Measurements from ENCODE around the gene ADRM1. TPM values are rescaled to one million over a fixed set of nuclear protein-coding genes. Genes with fewer than 3 reads are reported as not detected.

ADRM1 gene
- total and polyA plus RNA-seq, 12 donors = 67.7 to 192 (median 74.7) TPM

DNA sequence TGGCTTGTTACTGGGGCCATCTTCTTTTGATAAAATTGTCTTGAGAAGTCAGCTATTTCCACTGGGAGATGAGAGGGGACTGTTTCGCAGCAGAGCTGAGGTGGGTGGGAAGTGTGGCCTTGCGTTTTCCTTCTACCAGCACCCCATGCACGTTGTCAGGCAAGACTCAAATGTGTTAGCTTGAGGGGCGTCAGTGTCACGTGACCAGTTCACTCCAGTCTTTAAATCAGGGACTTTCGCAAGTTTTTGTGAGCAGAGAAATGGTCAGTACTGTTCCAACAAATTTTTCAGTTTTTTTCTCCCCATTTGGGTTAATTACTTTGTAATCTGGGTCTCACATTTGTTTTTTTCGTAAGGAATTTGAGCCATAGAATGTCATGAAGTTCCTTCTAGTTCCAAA, 20.7 kb upstream of the ADRM1 start:
- DNase-seq (no peak), ATAC-seq (no peak)
- intact Hi-C loops (cut with DNase I) = loop anchor here in 2 of 10 donors (10.0 kb wide), 2 partner anchors 97 to 257 kb away; partner anchors contain the start of gene MTG2 (in 1 of the 2)
- H3K36me3 ChIP-seq = peaks cover 0 to 88% (median 42%) of the 10 kb centered on the region in 9 donors
- peak overlapping the region in 6 of 10 donors; percentile 19 to 90 (median 63) for H3K27ac ChIP-seq
- no peaks in the 10 kb centered on the region for H3K27me3 ChIP-seq
- peaks cover 14 to 53% (median 32%) of the 10 kb centered on the region in 9 donors for H3K4me1 ChIP-seq
- H3K4me3 ChIP-seq = no peak overlapping the region
- TF ChIP-seq, protein P1, sequence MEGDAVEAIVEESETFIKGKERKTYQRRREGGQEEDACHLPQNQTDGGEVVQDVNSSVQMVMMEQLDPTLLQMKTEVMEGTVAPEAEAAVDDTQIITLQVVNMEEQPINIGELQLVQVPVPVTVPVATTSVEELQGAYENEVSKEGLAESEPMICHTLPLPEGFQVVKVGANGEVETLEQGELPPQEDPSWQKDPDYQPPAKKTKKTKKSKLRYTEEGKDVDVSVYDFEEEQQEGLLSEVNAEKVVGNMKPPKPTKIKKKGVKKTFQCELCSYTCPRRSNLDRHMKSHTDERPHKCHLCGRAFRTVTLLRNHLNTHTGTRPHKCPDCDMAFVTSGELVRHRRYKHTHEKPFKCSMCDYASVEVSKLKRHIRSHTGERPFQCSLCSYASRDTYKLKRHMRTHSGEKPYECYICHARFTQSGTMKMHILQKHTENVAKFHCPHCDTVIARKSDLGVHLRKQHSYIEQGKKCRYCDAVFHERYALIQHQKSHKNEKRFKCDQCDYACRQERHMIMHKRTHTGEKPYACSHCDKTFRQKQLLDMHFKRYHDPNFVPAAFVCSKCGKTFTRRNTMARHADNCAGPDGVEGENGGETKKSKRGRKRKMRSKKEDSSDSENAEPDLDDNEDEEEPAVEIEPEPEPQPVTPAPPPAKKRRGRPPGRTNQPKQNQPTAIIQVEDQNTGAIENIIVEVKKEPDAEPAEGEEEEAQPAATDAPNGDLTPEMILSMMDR (IDR thresholded peaks at IDR 0.05) = no peak
- WGBS, 2 donors = 93 to 97% methylated on average over 7 of the region's 7 CpGs
- no peaks in the 10 kb centered on the region for H3K9me3 ChIP-seq

DNA sequence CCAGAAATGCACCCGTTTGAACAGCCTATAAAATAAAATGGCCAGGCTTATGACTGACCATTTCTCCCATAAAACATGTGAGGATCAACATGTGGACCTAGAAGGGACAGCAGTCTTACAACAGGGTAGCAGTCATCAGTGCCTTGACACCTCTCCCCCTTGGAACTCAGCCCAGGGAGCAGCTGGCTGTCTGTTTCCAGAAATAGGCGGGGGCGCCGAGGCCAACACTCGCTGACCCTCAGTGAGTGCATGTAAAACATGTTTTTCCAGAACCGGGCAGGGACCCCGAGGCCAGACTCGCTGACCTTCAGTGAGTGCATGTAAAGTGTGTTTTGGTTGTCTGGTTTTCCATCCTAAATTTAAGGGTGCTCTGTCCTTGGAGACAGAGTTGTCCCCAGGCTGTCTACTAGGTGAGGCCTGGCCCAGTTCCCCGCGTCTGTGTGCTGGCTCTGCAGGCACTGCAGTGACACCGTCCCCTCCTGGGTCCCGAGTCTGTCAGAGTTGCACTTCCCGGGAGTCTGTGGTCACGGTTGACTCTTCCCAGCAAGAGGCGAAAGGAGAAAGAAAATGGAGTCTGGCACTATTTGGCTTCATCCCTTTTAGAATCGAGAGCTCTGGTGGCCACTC, 19.8 kb upstream of the ADRM1 start:
- Histone ChIP-seq H3K36me3 (peaks cover 0 to 93% (median 42%) of the 10 kb centered on the region in 9 donors), H3K27ac (peak overlapping the region in 9 of 10 donors; percentile 40 to 90 (median 63)), H3K9me3 (no peaks in the 10 kb centered on the region), H3K27me3 (no peaks in the 10 kb centered on the region), H3K4me3 (no peak overlapping the region), H3K4me1 (peaks cover 14 to 55% (median 30%) of the 10 kb centered on the region in 9 donors)
- DNase-seq (peak; percentile 72 to 81), ATAC-seq (peak; percentile 57 to 84 (median 76))
- intact Hi-C loops (cut with DNase I) = loop anchor here in 2 of 10 donors (10.0 kb wide), 2 partner anchors 98 to 258 kb away; partner anchors contain the start of gene MTG2 (in 1 of the 2)
- WGBS, 2 donors = 30 to 54% methylated on average over 16 of the region's 16 CpGs
- TF ChIP-seq, protein P1 (IDR thresholded peaks at IDR 0.05) = no peak

DNA sequence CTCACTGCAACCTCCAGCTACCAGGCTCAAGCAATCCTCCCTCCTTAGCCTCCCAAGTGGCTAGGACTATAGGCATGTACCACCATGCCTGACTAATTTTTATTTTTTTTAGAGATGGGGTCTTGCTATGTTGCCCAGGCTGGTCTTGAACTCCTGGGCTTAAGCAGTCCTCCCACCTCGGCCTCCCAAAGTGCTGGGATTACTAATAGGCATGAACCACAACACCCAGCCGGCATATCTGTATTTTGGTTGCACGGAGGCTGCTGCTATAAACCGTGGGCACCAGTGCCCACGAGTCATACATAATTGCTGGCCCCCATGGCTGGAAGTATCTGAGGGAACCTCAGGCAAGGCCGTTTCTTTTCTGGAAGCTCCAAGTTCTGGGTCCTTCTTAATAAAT, 18.3 kb upstream of the ADRM1 start:
- peak overlapping the region in 6 of 10 donors; percentile 16 to 90 (median 78) for H3K27ac ChIP-seq
- TF ChIP-seq, protein P1 (IDR thresholded peaks at IDR 0.05) = no peak
- H3K4me3 ChIP-seq = no peak overlapping the region
- no peaks in the 10 kb centered on the region for H3K9me3 ChIP-seq
- no peak for DNase-seq
- WGBS, 2 donors = 94% methylated on average over 6 of the region's 6 CpGs
- H3K27me3 ChIP-seq = no peaks in the 10 kb centered on the region
- ATAC-seq = no peak
- intact Hi-C loops (cut with DNase I) = loop anchor here in 2 of 10 donors (10.0 kb wide), 2 partner anchors 100 to 260 kb away; partner anchors contain the start of gene MTG2 (in 1 of the 2)
- peaks cover 14 to 56% (median 30%) of the 10 kb centered on the region in 9 donors for H3K4me1 ChIP-seq
- H3K36me3 ChIP-seq = peaks cover 5 to 98% (median 45%) of the 10 kb centered on the region in 9 donors

DNA sequence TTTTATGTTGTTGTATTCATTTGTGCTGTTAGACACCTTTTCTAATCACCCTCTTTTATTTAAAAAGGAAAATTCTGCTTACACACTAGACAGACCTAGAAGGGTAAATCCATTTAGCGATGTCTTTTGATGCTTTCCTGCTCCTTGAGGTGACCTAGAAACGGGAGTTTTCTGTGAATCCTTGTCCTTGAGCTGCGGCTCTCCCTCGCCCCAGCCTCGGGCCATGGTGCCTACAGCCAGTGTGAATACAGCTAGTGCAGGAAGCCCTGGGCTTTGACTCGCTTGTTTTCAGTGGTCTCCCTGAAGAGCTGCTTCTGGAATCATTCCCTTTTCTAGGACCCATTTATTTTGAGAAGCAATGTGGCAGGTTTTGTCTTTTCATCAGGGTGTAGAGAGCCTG, 17.6 kb upstream of the ADRM1 start:
- TF ChIP-seq, protein P1 (IDR thresholded peaks at IDR 0.05) = no peak

More for the DNA sequence above, 17.6 kb upstream of the ADRM1 start:
- WGBS, 2 donors = 72 to 78% methylated on average over 6 of the region's 6 CpGs
- no peaks in the 10 kb centered on the region for H3K27me3 ChIP-seq
- intact Hi-C loops (cut with DNase I) = loop anchor here in 2 of 10 donors (5.0 to 10.0 kb wide), 3 partner anchors 33 to 260 kb away; partner anchors contain the start of gene MTG2 (in 1 of the 2)
- H3K36me3 ChIP-seq = peaks cover 5 to 98% (median 45%) of the 10 kb centered on the region in 9 donors
- H3K4me1 ChIP-seq = peaks cover 14 to 56% (median 30%) of the 10 kb centered on the region in 9 donors
- H3K4me3 ChIP-seq = no peak overlapping the region
- ATAC-seq (no peak), DNase-seq (no peak)
- no peaks in the 10 kb centered on the region for H3K9me3 ChIP-seq
- H3K27ac ChIP-seq = peak overlapping the region in 8 of 10 donors; percentile 65 to 90 (median 72)

Data from heart right ventricle (tissue), 16 donors.